ENCODE measurements around the gene PSPH. TPM values are rescaled to one million over a fixed set of nuclear protein-coding genes. Genes with fewer than 3 reads are reported as not detected.
"Not testable (repeated sequence)": the region's sequence is repeated elsewhere in the genome, so short reads cannot be mapped to it uniquely, and the experiment has no call there.

PSPH gene
- total RNA-seq, 1 experiment from 2014 or later: 62.3 TPM

GRCh38 chr7:56098187-56099008 lies 47.2 kb upstream of the PSPH start:
- in situ Hi-C loops (cut with HindIII; ENCODE audit: low pct_unique_long_range_greater_than_20kb, low sequenced_read_pairs); DNase-seq (ENCODE audit: low read depth, low spot score); H3K27ac ChIP-seq (ENCODE audit: low read length); H3K9me3 ChIP-seq (ENCODE audit: control insufficient read depth, insufficient read depth, low read depth, low read length); H3K27me3 ChIP-seq (ENCODE audit: control insufficient read depth, insufficient read depth, low read length); H3K4me1 ChIP-seq (ENCODE audit: control insufficient read depth, insufficient read depth, low read length); H3K4me3 ChIP-seq (ENCODE audit: low read depth in 2 of 2, low read length in 2 of 2); intact Hi-C loops (cut with micrococcal nuclease; ENCODE audit: unreplicated experiment); BruUV-seq (replicated peaks); ATAC-seq: not testable (repeated sequence)
- ChIA-PET POLR2A (interaction anchor here (0.7 kb wide), 1 partner anchor 365 kb away, joined by 5 read pairs; no protein-coding TSS in a partner anchor), CTCF (interaction anchor here (0.6 kb wide), 1 partner anchor 47 kb away, joined by 3 read pairs; the partner anchor contains the start of genes CCT6A and PSPH)
- H3K36me3 ChIP-seq (ENCODE audit: control insufficient read depth, insufficient read depth, low read length): peaks cover 19% of the 10 kb centered on the region

GRCh38 chr7:56097700-56098099 lies 46.5 kb upstream of the PSPH start:
- Histone ChIP-seq H3K4me1 (ENCODE audit: control insufficient read depth, insufficient read depth, low read length) (peaks cover 9% of the 10 kb centered on the region; the same call in 1 of the 2 replicates), H3K9me3 (ENCODE audit: control insufficient read depth, insufficient read depth, low read depth, low read length) (no peaks in the 10 kb centered on the region), H3K27ac (ENCODE audit: low read length) (no peak overlapping the region), H3K36me3 (ENCODE audit: control insufficient read depth, insufficient read depth, low read length) (peaks cover 15% of the 10 kb centered on the region), H3K4me3 (ENCODE audit: low read depth in 2 of 2, low read length in 2 of 2) (no peak overlapping the region), H3K27me3 (ENCODE audit: control insufficient read depth, insufficient read depth, low read length) (no peaks in the 10 kb centered on the region)
- ATAC-seq: peak; percentile 32; the same call in 1 of the 2 replicates
- CTCF ChIA-PET: no interaction called here
- POLR2A ChIA-PET: no interaction called here
- BruUV-seq (replicated peaks): no TSS peak
- in situ Hi-C loops (cut with HindIII; ENCODE audit: low pct_unique_long_range_greater_than_20kb, low sequenced_read_pairs) (no loop called here), intact Hi-C loops (cut with micrococcal nuclease; ENCODE audit: unreplicated experiment) (no loop called here)
- TF ChIP-seq REST (IDR thresholded peaks at IDR 0.05; ENCODE audit: insufficient read depth in 1 of 2, low read depth in 2 of 2, low read length in 1 of 2): no peak
- no peak for TF ChIP-seq CTCF (IDR thresholded peaks at IDR 0.05)
- no peak for TF ChIP-seq SIN3A (IDR thresholded peaks at IDR 0.05; ENCODE audit: borderline replicate concordance, insufficient read depth, low read depth, low read length)
- no peak for TF ChIP-seq POLR2AphosphoS5 (IDR thresholded peaks at IDR 0.05; ENCODE audit: low read depth, low read length)
- TF ChIP-seq TCF7L2 (IDR thresholded peaks at IDR 0.05; ENCODE audit: low read depth, low read length): no peak
- no peak for DNase-seq (ENCODE audit: low read depth, low spot score)
